ENCODE measurements around the gene KRTAP10-4. TPM values are rescaled to one million over a fixed set of nuclear protein-coding genes. Genes with fewer than 3 reads are reported as not detected.

KRTAP10-4 gene
- polyA plus RNA-seq, 2 of the 4 experiments (the other 2 are of a cell fraction) = not detected

- CTCF ChIA-PET = no interaction called here
- TF ChIP-seq HOXB13 (CRISPR knock-in tag; IDR thresholded peaks at IDR 0.05; ENCODE audit: low read depth) (no peak), EHF (CRISPR knock-in tag; IDR thresholded peaks at IDR 0.05) (no peak), BCL3 (IDR thresholded peaks at IDR 0.05) (no peak), HEYL (CRISPR knock-in tag; IDR thresholded peaks at IDR 0.05) (no peak), NFE2L2 (conservative IDR thresholded peaks at IDR 0.05; ENCODE audit: low read length) (no peak), CTCF (IDR thresholded peaks at IDR 0.05) (no peak), ZSCAN20 (CRISPR knock-in tag; IDR thresholded peaks at IDR 0.05) (no peak), ELK1 (IDR thresholded peaks at IDR 0.05; ENCODE audit: low read depth, low read length) (no peak), HOXA7 (CRISPR knock-in tag; IDR thresholded peaks at IDR 0.05) (no peak), RFX5 (IDR thresholded peaks at IDR 0.05) (no peak), NR3C1 (IDR thresholded peaks at IDR 0.05) (no peak), REST (IDR thresholded peaks at IDR 0.05) (no peak), SMC3 (IDR thresholded peaks at IDR 0.05) (no peak), MYC (IDR thresholded peaks at IDR 0.05; ENCODE audit: borderline replicate concordance, low read length) (no peak), PBX3 (IDR thresholded peaks at IDR 0.05) (no peak), ZFP36 (IDR thresholded peaks at IDR 0.05; ENCODE audit: borderline replicate concordance, partially characterized antibody) (no peak), CHD2 (IDR thresholded peaks at IDR 0.05; ENCODE audit: low read length, partially characterized antibody) (no peak), USF2 (IDR thresholded peaks at IDR 0.05) (no peak), GATA3 (IDR thresholded peaks at IDR 0.05; ENCODE audit: borderline replicate concordance) (no peak)
- FAIRE-seq (no peak), DNase-seq (ENCODE audit: low read depth in 1 of 2, low spot score in 1 of 2) (peak in 1 of 2 experiments; percentile 12), ATAC-seq (no peak)
- Histone ChIP-seq H3K4me3 (no peak overlapping the region), H3K27ac (no peak overlapping the region), H3K4me1 (no peaks in the 10 kb centered on the region), H3K9me3 (peaks cover 7% of the 10 kb centered on the region), H3K4me2 (no peak overlapping the region)
- 15% methylated on average over 4 of the region's 4 CpGs for WGBS (ENCODE audit: missing lambda C conversion rate)
- POLR2A ChIA-PET = no interaction called here
Observed at GRCh38 chr21:44571296-44571695, 2.2 kb upstream of the KRTAP10-4 start.

Data from A549 (cell line).